Central memory CD8-positive, alpha-beta T cell (primary cell): Measurements from ENCODE around the gene LPP.
"Not testable (repeated sequence)": the region's sequence is repeated elsewhere in the genome, so short reads cannot be mapped to it uniquely, and the experiment has no call there.

Source experiments
- ATAC-seq: fragments of 150-1000 bp; cut with Tn5 transposase; replicated peaks from 2 replicates; pipeline ENCODE4 v1.10.0; 2022; ENCODE audit warnings: mild to moderate bottlenecking, moderate FRiP score, moderate number of reproducible peaks; ENCODE audit not compliant: poor library complexity, severe bottlenecking; ENCODE audit errors: extremely low read depth
- DNase-seq, 2 donors: peaks; one replicate each; pipeline ENCODE4 v3.0.0; 2021; ENCODE audit warnings: low spot score in 2 of 2
- H3K27ac Mint-ChIP-seq: one replicate; pipeline ENCODE4 v1.8.0; 2022; ENCODE audit warnings: low read depth, mild to moderate bottlenecking, moderate library complexity, mixed read lengths
- H3K27me3 Mint-ChIP-seq: one replicate; pipeline ENCODE4 v1.8.0; 2022; ENCODE audit warnings: mixed read lengths
- H3K36me3 Mint-ChIP-seq: one replicate; pipeline ENCODE4 v1.8.0; 2022; ENCODE audit warnings: mild to moderate bottlenecking, moderate library complexity, mixed read lengths; ENCODE audit not compliant: insufficient read depth
- H3K4me1 Mint-ChIP-seq: one replicate; pipeline ENCODE4 v1.8.0; 2022; ENCODE audit warnings: mixed read lengths
- H3K4me3 Mint-ChIP-seq: one replicate; pipeline ENCODE4 v1.8.0; 2022; ENCODE audit warnings: mild to moderate bottlenecking, moderate library complexity, mixed read lengths
- H3K9me3 Mint-ChIP-seq: one replicate; pipeline ENCODE4 v1.8.0; 2022; ENCODE audit warnings: mixed read lengths

LPP gene

GRCh38 chr3:188421836-188422540 lies 268.0 kb downstream of the LPP start:
- ATAC-seq (peak; percentile 62), DNase-seq (no peak)
- Mint-ChIP-seq H3K27me3 (no peaks in the 10 kb centered on the region), H3K27ac (peak overlapping the region; percentile 17), H3K36me3 (no peaks in the 10 kb centered on the region), H3K4me1 (peaks cover 38% of the 10 kb centered on the region), H3K4me3 (no peak overlapping the region), H3K9me3 (no peaks in the 10 kb centered on the region)

GRCh38 chr3:188427981-188428380 lies 274.0 kb downstream of the LPP start:
- peaks cover 41% of the 10 kb centered on the region for H3K4me1 Mint-ChIP-seq
- H3K27me3 Mint-ChIP-seq, H3K4me3 Mint-ChIP-seq: not testable (repeated sequence)

GRCh38 chr3:188431040-188431439 lies 277.1 kb downstream of the LPP start:
- no peak for DNase-seq
- Mint-ChIP-seq H3K27ac (no peak overlapping the region), H3K36me3 (peaks cover 4% of the 10 kb centered on the region), H3K4me1 (peaks cover 32% of the 10 kb centered on the region), H3K9me3 (no peaks in the 10 kb centered on the region), H3K27me3 (no peaks in the 10 kb centered on the region), H3K4me3 (no peak overlapping the region)
- ATAC-seq = no peak

More at GRCh38 chr3:188427981-188428380, 274.0 kb downstream of the LPP start:
- DNase-seq, H3K27ac Mint-ChIP-seq, ATAC-seq, H3K9me3 Mint-ChIP-seq, H3K36me3 Mint-ChIP-seq: not testable (repeated sequence)

GRCh38 chr3:188431553-188431952 lies 277.6 kb downstream of the LPP start:
- no peak overlapping the region for H3K27ac Mint-ChIP-seq
- no peak for DNase-seq
- no peak for ATAC-seq
- H3K27me3 Mint-ChIP-seq = no peaks in the 10 kb centered on the region
- peaks cover 4% of the 10 kb centered on the region for H3K36me3 Mint-ChIP-seq
- no peaks in the 10 kb centered on the region for H3K9me3 Mint-ChIP-seq
- H3K4me1 Mint-ChIP-seq = peaks cover 29% of the 10 kb centered on the region
- no peak overlapping the region for H3K4me3 Mint-ChIP-seq

GRCh38 chr3:188432802-188433520 lies 279.0 kb downstream of the LPP start:
- Mint-ChIP-seq H3K27ac (peak overlapping the region; percentile 96), H3K4me1 (peaks cover 26% of the 10 kb centered on the region), H3K36me3 (peaks cover 4% of the 10 kb centered on the region), H3K9me3 (no peaks in the 10 kb centered on the region), H3K4me3 (peak overlapping the region; percentile 41), H3K27me3 (no peaks in the 10 kb centered on the region)
- no peak for ATAC-seq
- no peak for DNase-seq

- H3K4me3 Mint-ChIP-seq = peak overlapping the region; percentile 41
- H3K27ac Mint-ChIP-seq = peak overlapping the region; percentile 96
Observed at GRCh38 chr3:188433521-188434150, 279.7 kb downstream of the LPP start.

GRCh38 chr3:188434594-188434993 lies 280.6 kb downstream of the LPP start:
- H3K27me3 Mint-ChIP-seq = no peaks in the 10 kb centered on the region
- peaks cover 4% of the 10 kb centered on the region for H3K36me3 Mint-ChIP-seq
- H3K4me3 Mint-ChIP-seq = no peak overlapping the region
- no peak for DNase-seq
- no peak for ATAC-seq
- H3K4me1 Mint-ChIP-seq = peaks cover 42% of the 10 kb centered on the region
- H3K27ac Mint-ChIP-seq = peak overlapping the region; percentile 80
- H3K9me3 Mint-ChIP-seq = no peaks in the 10 kb centered on the region

More at GRCh38 chr3:188433521-188434150, 279.7 kb downstream of the LPP start:
- Mint-ChIP-seq H3K4me1 (peaks cover 32% of the 10 kb centered on the region), H3K9me3 (no peaks in the 10 kb centered on the region), H3K27me3 (no peaks in the 10 kb centered on the region), H3K36me3 (peaks cover 4% of the 10 kb centered on the region)
- DNase-seq (no peak), ATAC-seq (no peak)

GRCh38 chr3:188435266-188435665 lies 281.3 kb downstream of the LPP start:
- H3K36me3 Mint-ChIP-seq = peaks cover 4% of the 10 kb centered on the region
- ATAC-seq (no peak), DNase-seq (no peak)
- no peak overlapping the region for H3K4me3 Mint-ChIP-seq
- H3K9me3 Mint-ChIP-seq = no peaks in the 10 kb centered on the region
- peaks cover 49% of the 10 kb centered on the region for H3K4me1 Mint-ChIP-seq
- peak overlapping the region; percentile 80 for H3K27ac Mint-ChIP-seq
- no peaks in the 10 kb centered on the region for H3K27me3 Mint-ChIP-seq

GRCh38 chr3:188437926-188438325 lies 284.0 kb downstream of the LPP start:
- no peak overlapping the region for H3K27ac Mint-ChIP-seq
- no peak overlapping the region for H3K4me3 Mint-ChIP-seq
- no peaks in the 10 kb centered on the region for H3K9me3 Mint-ChIP-seq
- H3K4me1 Mint-ChIP-seq = peaks cover 57% of the 10 kb centered on the region
- DNase-seq (no peak), ATAC-seq (no peak)
- H3K27me3 Mint-ChIP-seq = no peaks in the 10 kb centered on the region
- H3K36me3 Mint-ChIP-seq = peaks cover 6% of the 10 kb centered on the region

- no peaks in the 10 kb centered on the region for H3K27me3 Mint-ChIP-seq
- ATAC-seq (peak; percentile 82), DNase-seq (peak in 1 of 2 donors; percentile 13)
- H3K4me3 Mint-ChIP-seq = peak overlapping the region; percentile 65
- peaks cover 3% of the 10 kb centered on the region for H3K36me3 Mint-ChIP-seq
- no peaks in the 10 kb centered on the region for H3K9me3 Mint-ChIP-seq
- H3K4me1 Mint-ChIP-seq = peaks cover 60% of the 10 kb centered on the region
- peak overlapping the region; percentile 72 for H3K27ac Mint-ChIP-seq
Observed at GRCh38 chr3:188439080-188439479, 285.1 kb downstream of the LPP start.

GRCh38 chr3:188440340-188440972 lies 286.5 kb downstream of the LPP start:
- Mint-ChIP-seq H3K4me1 (peaks cover 70% of the 10 kb centered on the region), H3K36me3 (peaks cover 2% of the 10 kb centered on the region), H3K27me3 (no peaks in the 10 kb centered on the region), H3K4me3 (peak overlapping the region; percentile 56), H3K27ac (peak overlapping the region; percentile 72), H3K9me3 (no peaks in the 10 kb centered on the region)
- ATAC-seq (no peak), DNase-seq (no peak)

GRCh38 chr3:188442430-188442829 lies 288.5 kb downstream of the LPP start:
- ATAC-seq (no peak), DNase-seq (no peak)
- Mint-ChIP-seq H3K4me1 (peaks cover 84% of the 10 kb centered on the region), H3K27me3 (no peaks in the 10 kb centered on the region), H3K27ac (peak overlapping the region; percentile 88), H3K36me3 (peaks cover 2% of the 10 kb centered on the region), H3K4me3 (peak overlapping the region; percentile 55), H3K9me3 (no peaks in the 10 kb centered on the region)
